Measurements from ENCODE around the gene TRAT1. TPM values are rescaled to one million over a fixed set of nuclear protein-coding genes. Genes with fewer than 3 reads are reported as not detected.

TRAT1 gene
- total and polyA plus RNA-seq, 2 experiments from 2014 or later: not detected

DNA sequence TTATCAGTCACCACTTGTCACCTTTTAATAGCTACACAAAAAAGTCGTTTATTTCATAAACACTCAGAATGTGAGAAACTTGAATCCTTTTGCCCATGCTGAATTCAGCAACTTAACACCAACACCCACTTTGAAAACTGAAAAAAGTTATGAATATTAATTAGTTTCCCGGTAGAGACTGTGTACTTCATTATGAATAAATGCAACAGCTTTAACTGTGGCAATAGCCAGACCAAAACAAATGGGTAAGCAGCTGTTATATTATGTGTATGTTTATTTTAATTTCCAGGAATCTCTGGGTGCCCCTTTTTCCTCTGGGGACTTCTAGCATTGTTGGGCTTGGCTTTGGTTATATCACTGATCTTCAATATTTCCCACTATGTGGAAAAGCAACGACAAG lies 7.8 kb downstream of the TRAT1 start:
- Histone ChIP-seq H3K27me3 (replicated peaks; ENCODE audit: insufficient read depth) (no peaks in the 10 kb centered on the region), H3K79me2 (ENCODE audit: insufficient read depth) (no peaks in the 10 kb centered on the region), H3K4me3 (no peak overlapping the region), H3K9me2 (ENCODE audit: insufficient read depth) (no peaks in the 10 kb centered on the region), H3K27ac (no peak overlapping the region), H4K20me1 (ENCODE audit: insufficient read depth) (no peaks in the 10 kb centered on the region), H3K36me3 (ENCODE audit: low read depth) (no peaks in the 10 kb centered on the region), H2AFZ (no peak overlapping the region), H3F3A (ENCODE audit: insufficient read depth) (no peaks in the 10 kb centered on the region), H3K4me1 (ENCODE audit: insufficient read depth) (no peaks in the 10 kb centered on the region), H3K9me3 (ENCODE audit: low read depth) (no peaks in the 10 kb centered on the region), H3K9ac (no peak overlapping the region), H3K4me2 (ENCODE audit: unreplicated experiment) (no peak overlapping the region)
- no peak for TF ChIP-seq EZH2 (IDR thresholded peaks at IDR 0.05; ENCODE audit: insufficient read depth, poor library complexity, severe bottlenecking)
- no peak for TF ChIP-seq EZH2phosphoT487 (IDR thresholded peaks at IDR 0.05; ENCODE audit: insufficient read depth, low read depth)
- DNase-seq: no peak
- WGBS, 2 experiments (ENCODE audit: low coverage in 1 of 2, low lambda C conversion rate in 2 of 2, missing lambda C conversion rate in 2 of 2): 14 to 17% methylated on average over 3 of the region's 3 CpGs
- in situ Hi-C loops (cut with MboI): no loop called here

DNA sequence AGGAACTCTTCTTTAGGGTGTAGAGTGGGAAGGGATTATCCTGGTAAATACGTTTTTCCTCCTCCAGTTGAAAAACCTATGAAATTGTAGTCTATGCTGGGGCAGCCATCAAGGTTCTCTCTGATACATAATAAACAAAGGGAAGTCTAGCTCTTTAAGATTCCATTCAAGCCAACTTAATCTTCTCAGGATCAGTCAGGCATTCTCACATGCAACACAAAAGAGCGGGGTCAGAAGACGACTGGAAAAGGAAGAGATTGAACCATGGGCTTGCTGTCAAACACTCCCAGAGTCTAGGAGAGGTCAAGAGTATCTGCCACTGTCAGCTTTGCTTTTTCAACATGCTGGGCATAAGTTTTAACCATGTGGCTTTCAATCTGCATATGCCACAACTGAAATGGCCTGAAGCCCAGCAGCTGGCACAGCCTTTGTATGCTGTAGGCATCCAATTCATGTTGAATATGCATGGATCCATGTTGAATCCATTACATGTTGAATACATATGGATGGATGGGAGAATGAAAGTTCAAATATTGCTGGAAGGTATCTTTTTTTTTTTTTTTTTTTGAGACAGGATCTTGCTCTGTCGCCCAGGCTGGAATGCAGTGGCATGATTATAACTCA lies 8.5 kb downstream of the TRAT1 start:
- TF ChIP-seq EZH2 (IDR thresholded peaks at IDR 0.05; ENCODE audit: insufficient read depth, poor library complexity, severe bottlenecking) (no peak), EZH2phosphoT487 (IDR thresholded peaks at IDR 0.05; ENCODE audit: insufficient read depth, low read depth) (no peak)
- no peaks in the 10 kb centered on the region for H3F3A ChIP-seq (ENCODE audit: insufficient read depth)
- no peaks in the 10 kb centered on the region for H3K79me2 ChIP-seq (ENCODE audit: insufficient read depth)
- no peaks in the 10 kb centered on the region for H3K36me3 ChIP-seq (ENCODE audit: low read depth)
- no peak overlapping the region for H3K4me2 ChIP-seq (ENCODE audit: unreplicated experiment)
- no peaks in the 10 kb centered on the region for H3K4me1 ChIP-seq (ENCODE audit: insufficient read depth)
- no peak overlapping the region for H2AFZ ChIP-seq
- in situ Hi-C loops (cut with MboI): no loop called here
- no peak for DNase-seq
- H3K9me2 ChIP-seq (ENCODE audit: insufficient read depth): no peaks in the 10 kb centered on the region
- H3K9me3 ChIP-seq (ENCODE audit: low read depth): no peaks in the 10 kb centered on the region
- H3K9ac ChIP-seq: no peak overlapping the region
- 18 to 26% methylated on average over 4 of the region's 4 CpGs for WGBS, 2 experiments (ENCODE audit: low coverage in 1 of 2, low lambda C conversion rate in 2 of 2, missing lambda C conversion rate in 2 of 2)
- no peak overlapping the region for H3K27ac ChIP-seq
- H4K20me1 ChIP-seq (ENCODE audit: insufficient read depth): no peaks in the 10 kb centered on the region
- H3K27me3 ChIP-seq (replicated peaks; ENCODE audit: insufficient read depth): no peaks in the 10 kb centered on the region
- H3K4me3 ChIP-seq: no peak overlapping the region

DNA sequence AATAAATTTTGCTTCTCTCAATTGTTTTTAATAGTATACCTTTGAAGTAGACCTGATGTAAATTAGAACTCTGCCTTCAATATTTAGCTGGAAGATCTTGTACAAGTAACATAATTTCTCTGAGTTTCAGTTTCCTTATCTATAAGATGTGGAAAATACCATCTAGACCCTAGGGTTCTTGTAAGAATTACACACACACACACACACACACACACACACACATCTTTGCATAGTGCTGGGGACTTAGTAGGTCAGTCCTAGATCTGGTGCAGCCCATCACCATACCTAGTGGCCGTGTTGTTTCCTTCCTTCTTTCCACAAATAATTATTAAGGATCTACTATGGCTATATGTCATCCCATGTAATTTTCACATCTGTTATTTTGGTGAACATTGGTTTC lies 11.0 kb downstream of the TRAT1 start:
- no peak for DNase-seq
- 0 to 4% methylated on average over 1 of the region's 1 CpG for WGBS, 2 experiments (ENCODE audit: low coverage in 1 of 2, low lambda C conversion rate in 2 of 2, missing lambda C conversion rate in 2 of 2)
- in situ Hi-C loops (cut with MboI): no loop called here

DNA sequence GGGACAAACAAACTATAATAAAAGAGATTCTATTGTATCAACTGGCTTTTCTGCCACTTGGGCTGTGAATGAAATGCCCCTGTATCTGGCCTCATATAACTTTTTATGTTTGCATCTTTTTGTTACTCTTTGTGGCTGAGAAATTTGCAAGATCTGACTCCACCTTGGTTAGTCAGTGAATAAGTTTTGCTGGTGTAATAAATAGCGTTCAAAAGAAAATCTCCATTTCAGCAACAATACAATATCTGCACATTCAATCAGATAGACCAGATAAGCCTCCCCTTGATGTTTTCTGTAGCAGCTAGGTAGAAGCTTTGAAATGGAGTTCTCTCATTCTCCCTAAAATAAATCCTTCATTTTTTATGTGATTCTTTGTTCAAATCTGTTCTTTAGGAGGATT lies 12.0 kb downstream of the TRAT1 start:
- in situ Hi-C loops (cut with MboI): no loop called here
- H3K4me2 ChIP-seq (ENCODE audit: unreplicated experiment): no peak overlapping the region
- H3K27ac ChIP-seq: no peak overlapping the region
- no peaks in the 10 kb centered on the region for H3K9me3 ChIP-seq (ENCODE audit: low read depth)
- H2AFZ ChIP-seq: no peak overlapping the region
- no peak for TF ChIP-seq EZH2 (IDR thresholded peaks at IDR 0.05; ENCODE audit: insufficient read depth, poor library complexity, severe bottlenecking)
- no peaks in the 10 kb centered on the region for H3F3A ChIP-seq (ENCODE audit: insufficient read depth)
- no peaks in the 10 kb centered on the region for H3K27me3 ChIP-seq (replicated peaks; ENCODE audit: insufficient read depth)
- 32 to 33% methylated on average over 1 of the region's 1 CpG for WGBS, 2 experiments (ENCODE audit: low coverage in 1 of 2, low lambda C conversion rate in 2 of 2, missing lambda C conversion rate in 2 of 2)
- no peak overlapping the region for H3K9ac ChIP-seq
- H4K20me1 ChIP-seq (ENCODE audit: insufficient read depth): no peaks in the 10 kb centered on the region
- H3K9me2 ChIP-seq (ENCODE audit: insufficient read depth): no peaks in the 10 kb centered on the region
- H3K36me3 ChIP-seq (ENCODE audit: low read depth): no peaks in the 10 kb centered on the region
- no peak overlapping the region for H3K4me3 ChIP-seq
- no peaks in the 10 kb centered on the region for H3K4me1 ChIP-seq (ENCODE audit: insufficient read depth)
- no peaks in the 10 kb centered on the region for H3K79me2 ChIP-seq (ENCODE audit: insufficient read depth)
- DNase-seq: no peak

More for the DNA sequence above, 11.0 kb downstream of the TRAT1 start:
- Histone ChIP-seq H3K9ac (no peak overlapping the region), H3K4me1 (ENCODE audit: insufficient read depth) (no peaks in the 10 kb centered on the region), H2AFZ (no peak overlapping the region), H3F3A (ENCODE audit: insufficient read depth) (no peaks in the 10 kb centered on the region), H3K79me2 (ENCODE audit: insufficient read depth) (no peaks in the 10 kb centered on the region), H3K4me3 (no peak overlapping the region), H3K27ac (no peak overlapping the region), H3K9me3 (ENCODE audit: low read depth) (no peaks in the 10 kb centered on the region), H3K27me3 (replicated peaks; ENCODE audit: insufficient read depth) (no peaks in the 10 kb centered on the region), H3K36me3 (ENCODE audit: low read depth) (no peaks in the 10 kb centered on the region), H4K20me1 (ENCODE audit: insufficient read depth) (no peaks in the 10 kb centered on the region), H3K4me2 (ENCODE audit: unreplicated experiment) (no peak overlapping the region), H3K9me2 (ENCODE audit: insufficient read depth) (no peaks in the 10 kb centered on the region)
- TF ChIP-seq EZH2phosphoT487 (IDR thresholded peaks at IDR 0.05; ENCODE audit: insufficient read depth, low read depth) (no peak), EZH2 (IDR thresholded peaks at IDR 0.05; ENCODE audit: insufficient read depth, poor library complexity, severe bottlenecking) (no peak)

DNA sequence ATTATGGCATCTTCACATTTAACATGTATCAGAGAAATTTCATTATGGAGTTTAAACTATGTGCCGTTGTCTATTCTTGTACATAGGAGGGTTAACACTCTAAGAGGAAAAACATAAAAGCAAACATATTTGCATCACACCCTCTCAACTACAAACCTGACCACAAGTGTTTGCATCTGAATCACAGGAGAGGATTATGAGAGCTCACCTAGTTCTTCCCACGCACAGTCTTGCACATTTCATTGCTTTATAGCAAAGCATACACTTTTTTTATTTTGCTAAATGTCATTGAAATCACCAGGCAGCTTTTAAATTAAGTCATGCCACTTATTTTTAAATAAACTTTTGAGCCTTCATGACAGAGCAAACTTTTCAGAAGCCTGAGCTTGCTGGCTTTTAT lies 12.5 kb downstream of the TRAT1 start:
- no peaks in the 10 kb centered on the region for H3K4me1 ChIP-seq (ENCODE audit: insufficient read depth)
- no peaks in the 10 kb centered on the region for H3K36me3 ChIP-seq (ENCODE audit: low read depth)
- TF ChIP-seq EZH2 (IDR thresholded peaks at IDR 0.05; ENCODE audit: insufficient read depth, poor library complexity, severe bottlenecking) (no peak), EZH2phosphoT487 (IDR thresholded peaks at IDR 0.05; ENCODE audit: insufficient read depth, low read depth) (no peak)
- no peak overlapping the region for H3K9ac ChIP-seq
- 23 to 24% methylated on average over 2 of the region's 2 CpGs for WGBS, 2 experiments (ENCODE audit: low coverage in 1 of 2, low lambda C conversion rate in 2 of 2, missing lambda C conversion rate in 2 of 2)
- no peak overlapping the region for H3K27ac ChIP-seq
- H3K79me2 ChIP-seq (ENCODE audit: insufficient read depth): no peaks in the 10 kb centered on the region
- H3K4me2 ChIP-seq (ENCODE audit: unreplicated experiment): no peak overlapping the region
- no peak overlapping the region for H3K4me3 ChIP-seq
- DNase-seq: no peak
- H4K20me1 ChIP-seq (ENCODE audit: insufficient read depth): no peaks in the 10 kb centered on the region
- H2AFZ ChIP-seq: no peak overlapping the region
- H3K27me3 ChIP-seq (replicated peaks; ENCODE audit: insufficient read depth): no peaks in the 10 kb centered on the region
- no peaks in the 10 kb centered on the region for H3K9me3 ChIP-seq (ENCODE audit: low read depth)
- in situ Hi-C loops (cut with MboI): no loop called here
- H3F3A ChIP-seq (ENCODE audit: insufficient read depth): no peaks in the 10 kb centered on the region
- no peaks in the 10 kb centered on the region for H3K9me2 ChIP-seq (ENCODE audit: insufficient read depth)

Data from GM23248 (cell line).